ENCODE results near the gene ZNF761.
"Not testable (repeated sequence)": the region's sequence is repeated elsewhere in the genome, so short reads cannot be mapped to it uniquely, and the experiment has no call there.

ZNF761 gene

DNA sequence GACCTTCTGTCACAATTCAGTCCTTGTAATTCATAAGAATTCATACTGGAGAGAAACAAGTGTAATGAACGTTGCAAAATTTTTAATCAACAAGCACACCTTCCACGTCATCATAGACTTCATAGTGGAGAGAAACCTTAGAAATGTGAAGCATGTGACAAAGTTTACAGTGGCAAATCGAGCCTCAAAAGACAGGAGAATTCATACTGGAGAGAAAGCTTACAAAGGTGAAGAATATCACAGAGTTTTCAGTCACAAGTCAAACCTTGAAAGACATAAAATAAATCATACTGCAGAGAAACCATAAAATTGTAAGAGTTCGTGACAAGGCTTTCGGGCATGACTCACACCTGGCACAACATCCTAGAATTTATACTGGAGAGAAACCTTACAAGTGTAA, 60.4 kb downstream of the ZNF761 start:
- H3K4me3 ChIP-seq (ENCODE audit: insufficient read depth, low read length, poor library complexity, severe bottlenecking) = no peak overlapping the region
- H3K79me2 ChIP-seq (ENCODE audit: insufficient read depth, low read length) = no peaks in the 10 kb centered on the region
- no peak overlapping the region for H3K27ac ChIP-seq (ENCODE audit: low read depth, low read length)
- no peaks in the 10 kb centered on the region for H3K9me2 ChIP-seq (replicated peaks; ENCODE audit: insufficient read depth, low read length)
- no peak overlapping the region for H3K9ac ChIP-seq (ENCODE audit: low read length)
- no peak for TF ChIP-seq EZH2phosphoT487 (conservative IDR thresholded peaks at IDR 0.05; ENCODE audit: low read length)
- TF ChIP-seq CTCF (IDR thresholded peaks at IDR 0.05; ENCODE audit: insufficient read depth, low read length, poor library complexity, severe bottlenecking) = no peak
- H3K27me3 ChIP-seq (ENCODE audit: low read length) = no peaks in the 10 kb centered on the region
- 0 out of 2 replicates have a peak, but pooled peaks cover 4% of the 10 kb centered on the region for H3K36me3 ChIP-seq (ENCODE audit: low read length)
- no peaks in the 10 kb centered on the region for H4K20me1 ChIP-seq (ENCODE audit: low read depth, low read length)
- 0 out of 2 replicates have a peak, but pooled peaks cover 5% of the 10 kb centered on the region for H3K9me3 ChIP-seq (ENCODE audit: insufficient read depth, low read length)
- no peak overlapping the region for H2AFZ ChIP-seq (ENCODE audit: low read depth, low read length, severe bottlenecking)
- H3F3A ChIP-seq (ENCODE audit: insufficient read depth) = no peaks in the 10 kb centered on the region
- no peak overlapping the region for H3K4me2 ChIP-seq (ENCODE audit: low read depth, low read length, poor library complexity, severe bottlenecking)

DNA sequence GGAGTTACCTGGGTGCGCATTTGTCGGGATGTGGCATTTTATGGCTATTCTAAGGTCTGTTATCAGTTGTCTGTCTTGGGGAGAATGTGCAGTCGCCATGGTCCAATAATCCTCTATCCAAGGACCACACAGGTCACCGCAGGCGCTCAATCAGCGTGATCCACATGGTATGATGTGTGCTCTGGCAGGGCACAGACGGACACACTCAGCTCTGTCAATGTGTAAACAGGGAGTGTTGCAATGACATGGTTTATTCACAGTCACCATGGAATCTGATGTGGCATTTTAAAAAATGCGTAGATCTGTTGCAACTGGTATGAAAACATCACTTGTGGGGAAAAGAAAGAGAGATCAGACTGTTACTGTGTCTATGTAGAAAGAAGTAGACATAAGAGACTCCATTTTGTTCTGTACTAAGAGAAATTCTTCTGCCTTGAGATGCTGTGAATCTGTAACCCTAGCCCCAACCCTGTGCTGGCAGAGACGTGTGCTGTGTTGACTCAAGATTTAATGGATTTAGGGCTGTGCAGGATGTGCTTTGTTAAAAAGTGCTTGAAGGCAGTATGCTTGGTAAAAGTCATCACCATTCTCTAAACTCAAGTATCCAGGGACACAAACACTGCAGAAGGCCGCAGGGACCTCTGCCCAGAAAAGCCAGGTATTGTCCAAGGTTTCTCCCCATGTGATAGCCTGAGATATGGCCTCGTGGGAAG, 65.7 kb downstream of the ZNF761 start:
- H3K27ac ChIP-seq (ENCODE audit: low read depth, low read length); H3K9me3 ChIP-seq (ENCODE audit: insufficient read depth, low read length); H3F3A ChIP-seq (ENCODE audit: insufficient read depth); H2AFZ ChIP-seq (ENCODE audit: low read depth, low read length, severe bottlenecking); H3K9me2 ChIP-seq (replicated peaks; ENCODE audit: insufficient read depth, low read length); H3K79me2 ChIP-seq (ENCODE audit: insufficient read depth, low read length); H4K20me1 ChIP-seq (ENCODE audit: low read depth, low read length); H3K36me3 ChIP-seq (ENCODE audit: low read length); H3K9ac ChIP-seq (ENCODE audit: low read length); H3K4me2 ChIP-seq (ENCODE audit: low read depth, low read length, poor library complexity, severe bottlenecking); H3K27me3 ChIP-seq (ENCODE audit: low read length); H3K4me3 ChIP-seq (ENCODE audit: insufficient read depth, low read length, poor library complexity, severe bottlenecking): not testable (repeated sequence)

- H3K27me3 ChIP-seq (ENCODE audit: low read length); H3K9me2 ChIP-seq (replicated peaks; ENCODE audit: insufficient read depth, low read length); H4K20me1 ChIP-seq (ENCODE audit: low read depth, low read length); H3K9me3 ChIP-seq (ENCODE audit: insufficient read depth, low read length); H3F3A ChIP-seq (ENCODE audit: insufficient read depth); H2AFZ ChIP-seq (ENCODE audit: low read depth, low read length, severe bottlenecking); H3K4me3 ChIP-seq (ENCODE audit: insufficient read depth, low read length, poor library complexity, severe bottlenecking); H3K27ac ChIP-seq (ENCODE audit: low read depth, low read length); H3K36me3 ChIP-seq (ENCODE audit: low read length); H3K79me2 ChIP-seq (ENCODE audit: insufficient read depth, low read length); H3K9ac ChIP-seq (ENCODE audit: low read length); H3K4me2 ChIP-seq (ENCODE audit: low read depth, low read length, poor library complexity, severe bottlenecking): not testable (repeated sequence)
These were observed 66.2 kb downstream of the ZNF761 start for GRCh38 chr19:53498024-53498395.

DNA sequence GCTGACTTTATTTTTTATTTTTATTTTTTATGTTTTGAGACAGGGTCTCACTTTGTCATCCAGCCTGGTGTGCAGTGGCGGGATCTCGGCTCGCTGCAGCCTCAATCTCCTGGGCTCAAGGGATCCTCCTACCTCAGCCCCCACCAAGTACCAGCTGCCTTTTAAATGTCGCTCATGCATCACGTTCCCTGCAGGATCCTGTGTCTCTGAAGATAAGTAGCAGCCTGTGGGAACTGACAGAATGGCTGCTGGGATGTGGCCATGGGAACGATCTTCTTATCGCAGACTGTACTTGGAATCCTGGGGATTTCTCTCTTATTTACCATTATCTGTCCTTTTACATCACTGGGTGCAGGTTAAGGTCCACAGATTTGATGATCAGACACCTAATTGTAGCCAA, 71.4 kb downstream of the ZNF761 start:
- H3F3A ChIP-seq (ENCODE audit: insufficient read depth); H3K4me2 ChIP-seq (ENCODE audit: low read depth, low read length, poor library complexity, severe bottlenecking); H3K27ac ChIP-seq (ENCODE audit: low read depth, low read length); H3K9me2 ChIP-seq (replicated peaks; ENCODE audit: insufficient read depth, low read length); H3K27me3 ChIP-seq (ENCODE audit: low read length); H3K36me3 ChIP-seq (ENCODE audit: low read length); H3K79me2 ChIP-seq (ENCODE audit: insufficient read depth, low read length); H3K4me3 ChIP-seq (ENCODE audit: insufficient read depth, low read length, poor library complexity, severe bottlenecking); H4K20me1 ChIP-seq (ENCODE audit: low read depth, low read length); H3K9ac ChIP-seq (ENCODE audit: low read length); H3K9me3 ChIP-seq (ENCODE audit: insufficient read depth, low read length); H2AFZ ChIP-seq (ENCODE audit: low read depth, low read length, severe bottlenecking): not testable (repeated sequence)

DNA sequence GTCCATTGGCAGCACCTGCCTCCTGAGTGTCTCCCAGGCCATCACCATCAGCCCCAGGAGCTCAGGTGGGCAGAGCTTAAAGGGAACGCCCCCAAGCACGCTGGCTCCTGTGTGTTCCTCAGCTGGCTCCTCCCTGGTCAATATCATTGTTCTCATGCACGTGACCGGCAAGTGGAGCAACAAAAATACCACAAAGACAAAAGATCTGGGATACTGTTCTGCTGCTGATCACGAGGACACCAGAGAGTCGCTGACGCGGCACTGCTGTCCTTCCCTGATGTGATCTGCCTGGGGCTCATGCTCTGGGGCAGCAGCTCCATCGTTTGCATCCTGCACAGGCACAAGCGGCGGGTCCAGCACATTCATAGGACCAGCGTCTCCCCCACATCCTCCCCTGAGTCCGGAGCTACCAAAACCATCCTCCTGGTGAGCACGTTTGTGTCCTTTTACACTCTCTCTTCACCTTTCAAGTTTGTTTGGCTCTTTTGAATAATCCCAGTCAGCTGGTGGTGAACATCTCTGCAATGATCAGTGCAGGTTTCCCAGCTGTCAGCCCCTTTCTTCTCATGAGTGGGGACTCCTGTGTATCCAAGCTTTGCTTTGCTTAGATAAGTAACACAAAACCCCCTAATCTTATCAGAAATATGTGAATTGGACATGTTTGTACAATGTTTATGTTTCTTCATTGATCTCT, 72.0 kb downstream of the ZNF761 start:
- H3K4me2 ChIP-seq (ENCODE audit: low read depth, low read length, poor library complexity, severe bottlenecking); H3K27ac ChIP-seq (ENCODE audit: low read depth, low read length); H3K4me3 ChIP-seq (ENCODE audit: insufficient read depth, low read length, poor library complexity, severe bottlenecking); H3F3A ChIP-seq (ENCODE audit: insufficient read depth); H3K27me3 ChIP-seq (ENCODE audit: low read length); H3K79me2 ChIP-seq (ENCODE audit: insufficient read depth, low read length); H3K9me3 ChIP-seq (ENCODE audit: insufficient read depth, low read length); H3K9ac ChIP-seq (ENCODE audit: low read length); H4K20me1 ChIP-seq (ENCODE audit: low read depth, low read length); H3K9me2 ChIP-seq (replicated peaks; ENCODE audit: insufficient read depth, low read length); H3K36me3 ChIP-seq (ENCODE audit: low read length); H2AFZ ChIP-seq (ENCODE audit: low read depth, low read length, severe bottlenecking): not testable (repeated sequence)

DNA sequence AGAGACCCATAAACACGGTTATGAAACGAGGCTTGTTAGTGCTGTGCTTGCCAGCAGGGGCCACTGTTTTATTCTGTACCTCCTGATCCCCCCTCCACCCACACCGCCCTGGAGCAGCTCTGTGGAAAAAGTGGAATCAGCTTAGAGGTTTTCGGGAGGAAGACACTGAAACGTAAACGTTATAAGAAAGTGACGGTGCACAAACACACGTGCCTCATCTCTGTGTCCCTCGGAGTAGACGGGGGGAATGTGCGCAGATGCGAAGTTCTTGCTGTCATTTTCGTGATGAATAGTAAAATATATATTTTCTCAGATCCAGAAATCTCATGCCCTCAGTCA, 72.5 kb downstream of the ZNF761 start:
- not testable (repeated sequence) for H3K4me2 ChIP-seq (ENCODE audit: low read depth, low read length, poor library complexity, severe bottlenecking); H3K9me3 ChIP-seq (ENCODE audit: insufficient read depth, low read length); H3K9ac ChIP-seq (ENCODE audit: low read length); H4K20me1 ChIP-seq (ENCODE audit: low read depth, low read length); H3F3A ChIP-seq (ENCODE audit: insufficient read depth); H3K27me3 ChIP-seq (ENCODE audit: low read length); H2AFZ ChIP-seq (ENCODE audit: low read depth, low read length, severe bottlenecking); H3K27ac ChIP-seq (ENCODE audit: low read depth, low read length); H3K9me2 ChIP-seq (replicated peaks; ENCODE audit: insufficient read depth, low read length); H3K4me3 ChIP-seq (ENCODE audit: insufficient read depth, low read length, poor library complexity, severe bottlenecking); H3K36me3 ChIP-seq (ENCODE audit: low read length); H3K79me2 ChIP-seq (ENCODE audit: insufficient read depth, low read length)

All from SU-DHL-6 (cell line).